GM21786 (cell line): Measurements from ENCODE around the gene PPP1CA.
"Not testable (repeated sequence)": the region's sequence is repeated elsewhere in the genome, so short reads cannot be mapped to it uniquely, and the experiment has no call there.

Source experiments
- ATAC-seq: cut with Tn5 transposase; IDR thresholded peaks from one replicate; pipeline ENCODE4 v1.9.1; 2021; ENCODE audit not compliant: unreplicated experiment

Gene PPP1CA

DNA sequence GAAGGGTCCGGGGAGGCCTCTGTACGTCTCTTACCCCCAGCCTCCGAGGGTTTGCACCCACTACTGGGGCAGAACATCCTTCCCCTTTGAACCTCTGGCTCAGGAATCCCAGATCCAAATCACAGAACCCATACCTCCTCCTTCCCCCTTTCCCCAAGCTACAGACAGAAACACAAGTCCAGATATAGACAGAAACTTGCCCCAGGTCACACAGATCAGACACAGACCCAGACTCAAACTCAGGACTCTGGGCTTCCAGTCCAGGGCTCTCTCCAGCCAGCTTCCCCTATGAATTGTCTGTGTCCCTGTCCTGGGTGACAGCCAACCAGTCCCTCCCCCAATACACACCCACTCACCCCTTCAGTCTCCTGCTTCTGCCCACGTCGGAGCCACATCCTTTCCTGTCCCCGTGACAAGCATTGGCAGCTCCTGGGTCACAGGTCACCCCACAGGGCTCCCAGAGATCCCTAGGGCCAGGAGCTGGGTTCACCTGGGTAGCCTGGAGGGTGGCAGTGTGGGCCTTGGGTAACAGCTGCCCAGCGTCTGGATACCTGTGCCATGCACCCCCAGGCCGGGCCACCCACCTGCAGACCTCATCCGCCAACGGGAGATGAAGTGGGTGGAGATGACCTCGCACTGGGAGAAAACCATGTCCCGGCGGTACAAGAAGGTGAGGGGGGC lies 3.0 kb upstream of the PPP1CA start:
- no peak for ATAC-seq

DNA sequence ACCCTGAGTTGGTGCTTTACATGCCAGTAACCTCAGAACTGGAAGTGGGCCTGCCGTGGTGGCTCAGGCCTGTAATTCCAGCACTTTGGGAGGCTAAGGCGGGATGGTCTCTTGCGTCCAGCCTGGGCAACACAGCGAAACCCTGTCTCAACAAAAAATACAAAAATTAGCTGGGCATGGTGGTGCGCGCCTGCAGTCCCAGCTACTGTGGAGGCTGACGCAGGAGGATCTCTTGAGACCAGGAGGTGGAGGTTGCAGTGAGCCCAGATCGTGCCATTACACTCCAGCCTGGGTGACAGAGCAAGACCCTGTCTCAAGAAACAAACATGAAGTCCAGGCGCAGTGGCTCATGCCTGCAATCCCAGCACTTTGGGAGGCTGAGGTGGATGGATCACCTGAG lies 1.4 kb upstream of the PPP1CA start:
- not testable (repeated sequence) for ATAC-seq

DNA sequence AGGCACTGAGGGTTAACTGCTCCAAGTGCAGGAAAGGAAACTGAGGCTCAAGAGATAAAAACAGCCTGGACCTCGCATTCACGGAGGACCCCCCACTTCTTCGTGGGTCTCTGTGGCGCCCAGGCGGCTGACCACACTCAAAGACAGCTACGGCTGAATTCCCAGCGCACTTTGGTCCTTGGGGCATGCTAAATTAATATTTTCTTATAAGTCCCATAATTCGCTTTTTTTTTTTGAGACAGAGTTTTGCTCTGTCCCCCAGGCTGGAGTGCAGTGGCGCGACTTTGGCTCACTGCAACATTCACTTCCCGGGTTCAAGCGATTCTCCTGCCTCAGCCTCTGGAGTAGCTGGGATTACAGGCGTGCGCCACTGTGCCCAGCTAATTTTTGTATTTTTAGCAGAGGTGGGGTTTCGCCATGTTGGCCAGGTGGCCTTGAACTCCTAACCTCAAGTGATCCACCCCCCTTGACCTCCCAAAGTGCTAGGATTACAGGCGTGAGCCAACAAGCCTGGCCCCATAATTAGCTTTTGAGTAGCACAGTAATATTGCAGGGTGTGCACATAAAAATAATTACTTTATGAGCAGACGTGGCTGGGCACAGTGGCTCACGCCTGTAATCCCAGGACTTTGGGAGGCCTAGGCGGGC lies 658 bp upstream of the PPP1CA start:
- not testable (repeated sequence) for ATAC-seq

DNA sequence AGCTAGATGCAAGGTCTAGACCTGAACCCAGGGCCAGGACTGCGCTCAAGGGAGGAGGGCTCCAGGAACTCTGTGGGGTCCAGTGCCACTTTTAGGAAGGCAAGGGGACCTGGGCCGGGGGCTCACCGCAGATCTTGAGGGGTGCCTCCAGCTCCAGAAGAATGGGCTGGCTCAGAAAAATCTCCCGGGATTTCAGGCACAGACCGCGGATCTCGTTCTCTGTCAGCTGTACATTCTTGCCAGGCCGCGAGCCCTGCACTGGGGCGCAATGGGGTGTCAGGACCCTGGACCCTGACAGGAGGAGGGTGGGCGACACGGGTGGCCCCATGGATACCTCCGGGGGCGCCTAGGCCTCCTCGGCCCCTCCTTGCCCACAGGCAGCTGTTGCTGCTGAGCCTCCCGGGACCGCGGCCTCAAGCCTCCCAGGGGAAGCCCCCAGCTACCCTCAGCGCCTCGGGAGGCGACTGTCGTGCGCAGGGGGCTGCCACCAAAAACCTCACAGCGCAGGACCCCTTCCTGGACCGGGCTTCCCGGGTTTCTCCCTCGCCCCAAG lies 640 bp downstream of the PPP1CA start:
- peak; percentile 16 for ATAC-seq

DNA sequence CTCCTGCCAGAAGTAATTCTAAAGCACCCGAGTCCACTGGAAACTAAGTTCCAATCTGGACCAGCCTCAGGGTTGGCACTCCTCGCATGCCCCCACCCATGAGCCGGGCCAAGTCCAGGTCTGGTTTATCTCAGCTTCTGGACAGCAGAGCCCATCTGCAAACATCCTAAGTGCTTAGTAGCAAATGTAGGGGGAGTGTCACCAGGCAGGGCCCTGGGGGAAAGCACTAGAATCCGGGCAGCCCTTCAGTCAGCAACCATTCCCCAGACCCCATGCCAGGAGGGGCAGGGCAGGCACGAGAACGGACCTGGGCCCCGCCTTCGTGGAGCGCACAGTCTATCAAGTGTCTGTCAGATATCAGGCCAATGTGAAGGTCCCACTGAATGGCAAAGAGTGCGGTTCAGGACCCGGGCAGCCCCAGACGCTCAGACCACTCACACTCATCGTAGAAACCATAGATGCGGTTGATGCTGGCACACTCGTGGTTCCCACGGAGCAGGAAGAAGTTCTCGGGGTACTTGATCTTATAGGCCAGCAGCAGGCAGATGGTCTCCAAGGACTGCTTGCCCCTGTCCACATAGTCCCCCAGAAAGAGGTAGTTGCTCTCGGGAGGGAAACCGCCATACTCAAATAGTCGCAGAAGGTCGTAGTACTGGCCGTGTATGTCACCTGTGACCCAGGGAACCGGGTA lies 1.3 kb downstream of the PPP1CA start:
- ATAC-seq = no peak

DNA sequence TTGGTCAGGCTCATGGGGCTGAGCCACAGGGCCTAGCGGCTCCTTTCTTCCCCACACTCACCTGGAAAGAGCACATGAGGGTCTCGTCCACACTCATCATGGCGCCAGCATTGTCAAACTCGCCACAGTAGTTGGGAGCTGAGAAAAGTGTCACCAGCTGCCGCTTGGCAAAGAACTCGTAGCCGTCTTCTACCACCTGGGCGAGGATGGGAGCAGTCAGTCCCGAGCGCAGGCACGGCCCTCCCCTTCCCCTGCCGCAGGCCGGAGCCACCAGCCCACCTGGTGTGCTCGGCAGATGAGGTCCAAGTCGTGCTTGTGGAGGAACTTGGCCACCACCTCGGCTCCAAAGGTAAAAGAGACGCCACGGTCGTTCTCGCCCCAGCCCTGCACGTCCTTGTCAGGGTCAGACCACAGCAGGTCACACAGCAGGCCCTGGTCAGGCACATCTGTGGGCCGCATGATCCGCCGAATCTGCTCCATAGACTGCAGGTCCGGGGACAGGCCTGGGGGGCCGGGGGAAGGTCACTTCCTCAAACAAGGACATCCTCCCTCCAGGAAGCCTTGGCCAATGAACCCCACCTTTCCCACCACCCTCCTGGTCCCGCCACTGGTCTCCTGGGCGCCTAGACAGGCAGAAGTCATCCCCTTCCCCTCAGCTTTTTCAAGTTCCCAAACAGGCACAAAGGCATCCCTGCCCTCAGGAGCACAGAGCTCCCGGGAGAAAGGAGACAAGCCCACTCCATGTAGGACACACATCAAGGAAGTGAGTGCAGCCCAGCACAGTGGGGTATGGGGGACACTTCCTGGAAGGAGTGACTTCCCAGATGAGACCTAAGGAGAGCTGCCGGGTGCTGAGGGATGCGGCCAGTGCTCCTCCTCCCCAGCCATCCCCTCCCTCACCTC lies 2.7 kb downstream of the PPP1CA start:
- ATAC-seq = no peak

DNA sequence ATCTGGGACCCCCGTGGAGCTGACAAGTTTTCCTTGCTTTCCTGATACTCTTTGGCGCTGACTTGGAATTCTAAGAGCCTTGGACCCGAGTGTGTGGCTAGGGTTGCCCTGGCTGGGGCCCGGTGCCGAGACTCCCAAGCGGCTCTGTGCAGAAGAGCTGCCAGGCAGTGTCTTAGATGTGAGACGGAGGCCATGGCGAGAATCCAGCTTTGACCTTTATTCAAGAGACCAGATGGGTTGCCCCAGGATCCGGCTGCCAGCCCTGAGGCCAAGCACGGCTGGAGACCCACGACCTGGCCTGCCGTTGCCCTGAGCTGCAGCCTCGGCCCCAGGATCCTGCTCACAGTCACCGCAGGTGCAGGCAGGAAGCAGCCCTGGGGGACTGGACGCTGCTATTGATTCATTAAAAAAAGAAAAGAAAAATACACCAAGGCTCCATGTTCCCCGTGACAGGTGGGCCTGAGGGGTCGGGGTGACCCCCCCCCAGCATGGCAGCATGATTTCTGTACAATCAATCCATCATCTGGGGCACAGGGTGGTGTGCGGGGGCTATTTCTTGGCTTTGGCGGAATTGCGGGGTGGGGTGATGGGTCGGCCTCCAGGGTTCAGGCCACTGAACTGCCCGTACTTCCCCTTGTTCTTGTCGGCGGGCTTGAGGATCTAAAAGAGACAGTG lies 3.5 kb downstream of the PPP1CA start:
- no peak for ATAC-seq

DNA sequence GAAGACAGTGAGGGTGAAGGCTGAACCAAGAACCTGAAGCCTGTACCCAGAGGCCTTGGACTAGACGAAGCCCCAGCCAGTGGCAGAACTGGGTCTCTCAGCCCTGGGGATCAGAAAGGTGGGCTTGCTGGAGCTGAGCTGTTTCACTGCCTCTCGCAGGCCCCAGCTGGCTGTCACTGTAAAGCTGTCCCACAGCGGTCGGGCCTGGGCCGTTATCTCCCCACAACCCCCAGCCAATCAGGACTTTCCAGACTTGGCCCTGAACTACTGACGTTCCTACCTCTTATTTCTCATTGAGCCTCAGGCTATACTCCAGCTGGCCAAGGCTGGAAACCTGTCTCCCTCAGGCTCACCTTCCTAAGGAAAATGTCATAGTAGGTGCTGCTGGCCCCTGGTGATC lies 4.1 kb downstream of the PPP1CA start:
- no peak for ATAC-seq

DNA sequence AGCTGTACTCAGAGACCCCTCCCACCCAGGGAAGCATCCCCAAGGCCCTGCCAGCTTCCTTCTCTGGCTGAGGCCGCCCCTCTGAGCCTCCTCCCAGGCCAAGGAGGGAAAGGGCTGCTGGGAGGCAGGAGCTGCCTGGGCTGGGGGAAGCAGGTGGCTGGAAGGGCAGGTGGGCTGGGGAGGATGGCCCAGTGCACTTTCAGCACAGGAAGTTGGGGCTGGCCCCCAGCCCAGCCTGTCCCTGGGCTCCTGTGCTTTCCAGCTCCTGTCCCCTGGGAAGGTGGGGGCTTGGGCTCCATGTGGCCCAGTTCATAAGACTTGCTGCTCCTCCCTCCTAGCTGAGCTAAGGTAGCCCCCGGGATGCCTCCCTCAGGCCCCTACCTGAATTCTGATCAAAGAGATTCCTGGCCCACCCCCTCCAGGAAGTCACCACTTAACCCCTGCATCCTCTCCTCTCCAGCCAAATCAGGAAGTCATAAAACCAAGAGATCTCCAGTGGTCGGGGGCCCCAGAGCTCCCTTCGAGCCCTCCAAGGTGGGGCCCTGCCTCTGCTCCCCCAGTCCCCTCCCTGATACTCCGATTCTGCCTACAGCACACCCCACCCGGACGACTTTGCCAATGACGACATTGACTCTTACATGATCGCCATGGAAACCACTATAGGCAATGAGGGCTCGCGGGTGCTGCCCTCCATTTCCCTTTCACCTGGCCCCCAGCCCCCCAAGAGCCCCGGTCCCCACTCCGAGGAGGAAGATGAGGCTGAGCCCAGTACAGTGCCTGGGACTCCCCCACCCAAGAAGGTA lies 4.9 kb downstream of the PPP1CA start:
- no peak for ATAC-seq

DNA sequence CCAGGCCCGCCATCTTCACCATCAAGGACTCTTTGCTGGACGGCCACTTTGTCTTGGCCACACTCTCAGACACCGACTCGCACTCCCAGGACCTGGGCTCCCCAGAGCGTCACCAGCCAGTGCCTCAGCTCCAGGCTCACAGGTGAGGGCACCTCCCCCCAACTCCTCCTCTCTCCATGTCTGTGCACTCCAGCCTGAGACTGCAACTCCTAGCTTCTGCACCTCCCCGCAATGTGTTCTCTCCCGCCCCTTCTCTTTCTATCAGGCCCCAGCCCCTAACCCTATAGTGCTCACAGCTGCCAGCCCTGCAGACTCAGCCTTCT lies 5.4 kb downstream of the PPP1CA start:
- no peak for ATAC-seq

DNA sequence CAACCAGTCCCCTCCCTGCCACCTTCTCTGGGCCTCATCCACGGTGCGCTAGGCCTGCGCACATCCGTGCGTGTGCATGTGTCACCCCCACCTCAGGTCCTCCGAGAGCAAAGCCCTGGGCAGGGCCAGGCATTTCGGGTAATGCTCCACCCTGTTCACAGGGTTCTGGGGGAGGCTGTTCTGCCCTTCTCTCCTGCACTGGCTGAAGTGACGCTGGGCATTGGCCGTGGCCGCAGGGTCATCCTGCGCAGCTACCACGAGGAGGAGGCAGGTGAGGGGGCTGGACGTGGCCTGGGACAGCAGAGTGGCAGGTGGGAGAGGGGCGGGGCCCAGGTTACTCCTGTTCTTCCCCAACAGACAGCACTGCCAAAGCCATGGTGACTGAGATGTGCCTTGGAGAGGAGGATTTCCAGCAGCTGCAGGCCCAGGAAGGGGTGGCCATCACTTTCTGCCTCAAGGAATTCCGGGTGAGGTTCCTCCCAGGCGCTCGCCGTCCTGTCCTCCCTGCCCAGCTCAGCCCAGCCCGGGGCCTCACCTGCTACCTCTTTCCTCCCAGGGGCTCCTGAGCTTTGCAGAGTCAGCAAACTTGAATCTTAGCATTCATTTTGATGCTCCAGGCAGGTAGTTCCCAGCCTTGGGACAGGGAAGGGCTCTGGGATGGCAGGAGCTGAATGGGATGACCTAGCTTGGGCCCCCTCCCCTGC lies 6.0 kb downstream of the PPP1CA start:
- no peak for ATAC-seq

DNA sequence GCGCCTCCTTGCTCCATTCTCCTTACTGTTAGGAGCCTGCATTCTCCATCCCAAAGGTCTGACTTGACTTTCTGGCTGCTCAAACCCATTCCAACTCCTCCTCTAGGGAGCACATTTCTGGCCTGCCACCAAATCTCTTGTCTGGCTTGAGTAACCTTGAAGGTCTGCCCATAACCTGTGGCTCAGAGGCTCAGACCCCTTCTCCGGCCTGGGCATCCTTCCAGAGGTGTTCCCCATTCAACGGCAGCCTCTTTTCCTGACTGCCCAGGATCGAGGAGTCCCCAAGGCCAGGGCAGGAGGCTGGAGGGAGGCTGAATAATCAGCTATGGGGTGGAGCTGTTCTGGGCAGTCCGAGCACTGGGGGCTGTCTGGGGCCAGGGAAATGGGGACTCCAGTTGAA lies 7.7 kb downstream of the PPP1CA start:
- ATAC-seq = no peak

DNA sequence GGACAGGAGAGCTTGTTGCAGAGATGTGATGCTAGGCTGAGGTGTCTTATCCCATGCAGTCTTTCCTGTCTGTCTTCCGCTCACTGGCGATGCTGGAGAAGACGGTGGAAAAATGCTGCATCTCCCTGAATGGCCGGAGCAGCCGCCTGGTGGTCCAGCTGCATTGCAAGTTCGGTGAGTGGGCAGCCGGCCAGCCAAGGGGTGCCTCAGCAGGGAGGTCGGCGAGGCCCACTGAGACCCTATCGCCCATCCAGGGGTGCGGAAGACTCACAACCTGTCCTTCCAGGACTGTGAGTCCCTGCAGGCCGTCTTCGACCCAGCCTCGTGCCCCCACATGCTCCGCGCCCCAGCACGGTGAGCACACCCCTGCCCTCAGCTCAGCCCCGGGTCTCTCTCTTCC lies 8.2 kb downstream of the PPP1CA start:
- no peak for ATAC-seq

DNA sequence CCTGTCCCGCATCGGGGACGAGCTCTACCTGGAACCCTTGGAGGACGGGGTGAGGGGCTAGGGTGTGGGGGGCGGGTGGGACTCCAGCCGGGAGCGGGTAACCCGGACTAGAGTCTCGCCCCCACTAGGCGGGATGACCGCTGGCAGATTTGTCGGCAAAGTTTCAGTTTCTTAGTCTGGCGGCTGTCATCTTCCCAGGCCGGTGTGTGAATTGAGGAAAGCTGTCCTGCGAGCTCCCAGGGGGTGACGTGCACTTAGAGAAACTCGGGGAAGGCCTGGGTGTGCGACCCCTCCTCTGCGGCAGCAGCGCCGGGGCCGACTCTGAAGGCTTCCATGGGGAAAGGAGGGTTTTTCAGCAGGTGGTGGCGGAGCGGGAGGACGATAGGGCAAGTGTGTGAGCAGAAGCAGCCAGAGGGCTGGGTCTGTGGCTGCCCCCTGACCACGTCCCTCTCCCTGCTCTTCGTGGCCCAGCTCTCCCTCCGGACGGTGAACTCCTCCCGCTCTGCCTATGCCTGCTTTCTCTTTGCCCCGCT lies 9.4 kb downstream of the PPP1CA start:
- ATAC-seq = no peak

DNA sequence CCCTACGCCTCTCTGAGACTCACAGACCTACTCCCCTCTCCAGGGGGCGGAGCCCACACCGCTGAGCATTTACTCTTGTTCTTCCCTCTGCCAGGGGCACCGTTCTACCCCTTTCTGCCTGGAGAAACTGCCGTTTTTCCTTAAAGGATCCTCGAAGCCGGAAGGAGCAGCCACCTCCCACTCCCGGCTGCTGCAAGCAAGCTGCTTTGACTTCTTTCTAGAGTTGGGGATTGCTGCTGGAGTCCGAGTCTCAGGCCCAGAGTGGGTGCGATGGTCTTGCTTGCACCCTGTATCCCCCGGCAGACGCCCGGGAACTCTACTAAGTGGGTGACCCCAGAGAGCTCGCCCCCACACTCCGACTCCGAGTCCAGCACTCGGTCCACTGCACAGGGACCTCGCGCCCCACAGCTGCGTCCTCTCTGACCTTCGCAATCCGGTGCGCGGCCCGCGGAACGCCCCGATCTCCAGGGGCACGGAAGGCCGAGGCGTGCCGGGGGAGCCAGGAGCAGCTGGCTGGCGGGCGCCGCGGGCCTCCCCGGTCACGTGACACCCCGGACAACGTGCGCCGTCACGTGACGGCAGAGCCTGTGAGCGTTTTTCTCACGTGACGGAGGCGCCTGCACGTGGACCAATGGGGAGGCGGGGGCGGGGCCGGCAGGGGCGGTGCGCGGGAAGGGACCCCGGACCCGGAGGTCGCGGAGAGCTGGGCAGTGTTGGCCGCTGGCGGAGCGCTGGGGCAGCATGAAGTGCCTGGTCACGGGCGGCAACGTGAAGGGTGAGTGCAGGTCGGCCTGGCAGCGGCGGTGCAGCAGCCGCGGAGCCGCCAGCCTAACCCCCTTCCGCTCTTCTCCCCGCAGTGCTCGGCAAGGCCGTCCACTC lies 10.1 kb downstream of the PPP1CA start, which contains the start of gene RAD9A:
TSS of gene RAD9A (plus strand) at position 683 of the 879 bp plus-strand sequence. CDS start at position 742, 59 bp downstream.
- peak; percentile 56 for ATAC-seq

DNA sequence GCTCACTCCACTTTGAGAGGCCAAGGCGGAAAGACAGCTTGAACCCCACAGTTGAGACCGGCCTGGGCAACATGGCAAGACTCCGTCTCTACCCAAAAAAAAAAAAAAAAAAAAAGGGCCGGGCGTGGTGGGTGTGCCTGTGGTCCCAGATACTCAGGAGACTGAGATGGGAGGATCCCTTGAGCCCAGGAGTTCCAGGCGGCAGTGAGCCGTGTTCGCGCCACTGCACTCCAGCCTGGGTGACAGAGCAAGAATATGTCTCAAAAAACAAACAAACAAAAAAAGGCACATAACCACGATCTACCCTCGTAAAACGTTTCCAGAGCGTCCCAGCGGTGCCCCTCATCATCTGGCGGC lies 10.7 kb downstream of the PPP1CA start:
- ATAC-seq = no peak

DNA sequence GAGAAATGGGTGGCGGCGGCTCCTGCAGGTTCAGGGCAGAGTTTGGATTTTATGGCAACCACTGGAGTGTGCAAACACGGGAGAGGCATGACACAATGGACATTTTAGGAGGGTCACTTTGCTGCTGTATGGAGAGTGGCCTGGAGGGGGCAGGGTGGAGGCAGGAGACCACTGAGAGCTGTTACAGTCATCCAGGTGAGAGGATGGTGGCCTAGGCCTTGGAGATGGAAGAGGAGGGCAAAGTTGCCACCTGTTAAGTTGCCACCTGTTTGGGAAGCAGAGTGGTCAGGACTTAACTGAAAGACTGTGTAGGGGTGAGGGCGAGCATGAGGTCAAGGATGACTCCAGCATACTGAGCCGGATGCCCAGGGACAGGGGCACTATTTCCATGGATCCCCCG lies 12.2 kb downstream of the PPP1CA start:
- no peak for ATAC-seq

DNA sequence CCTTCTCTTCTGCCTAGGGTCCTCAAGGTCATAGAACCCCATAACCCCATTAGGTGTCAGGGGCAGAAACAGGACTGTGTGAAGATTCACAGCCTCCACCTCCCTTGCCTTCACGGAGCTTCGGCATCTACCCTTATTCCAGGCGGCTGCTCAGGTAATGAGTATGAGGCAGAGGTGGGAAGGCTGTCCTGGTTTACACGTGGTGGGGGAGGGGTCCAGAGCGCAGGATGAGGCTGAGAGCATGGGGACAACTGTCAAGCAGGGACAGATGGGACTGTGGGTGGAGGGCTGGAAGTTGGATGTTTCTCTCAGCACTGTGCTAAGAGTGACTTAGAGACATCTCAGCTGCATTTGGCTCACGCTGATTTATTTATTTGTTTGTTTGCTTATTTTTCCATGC lies 14.1 kb downstream of the PPP1CA start:
- ATAC-seq = no peak
